NT2/D1 (cell line): ENCODE data around the gene EDAR.

Experiments
- SUZ12 ChIP-seq: IDR thresholded peaks from 2 replicates; pipeline ENCODE4 v1.6.1; 2011; ENCODE audit not compliant: insufficient read length, insufficient read depth; ENCODE audit errors: extremely low read depth
- ZNF274 ChIP-seq: IDR thresholded peaks from 2 replicates; pipeline ENCODE4 v1.6.1; 2011; ENCODE audit warnings: mild to moderate bottlenecking, low read depth, low read length

GRCh38 chr2:108993095-108993937, 4.3 kb upstream of the EDAR start:
- TF ChIP-seq SUZ12 = no peak
- no peak for TF ChIP-seq ZNF274
